HuH-7 (cell line): ENCODE measurements around the gene PCSK6.

ENCODE experiments used
- DNase-seq: peaks from one replicate; pipeline ENCODE4 v3.0.0; 2011; ENCODE audit warnings: low spot score

The PCSK6 gene

DNA sequence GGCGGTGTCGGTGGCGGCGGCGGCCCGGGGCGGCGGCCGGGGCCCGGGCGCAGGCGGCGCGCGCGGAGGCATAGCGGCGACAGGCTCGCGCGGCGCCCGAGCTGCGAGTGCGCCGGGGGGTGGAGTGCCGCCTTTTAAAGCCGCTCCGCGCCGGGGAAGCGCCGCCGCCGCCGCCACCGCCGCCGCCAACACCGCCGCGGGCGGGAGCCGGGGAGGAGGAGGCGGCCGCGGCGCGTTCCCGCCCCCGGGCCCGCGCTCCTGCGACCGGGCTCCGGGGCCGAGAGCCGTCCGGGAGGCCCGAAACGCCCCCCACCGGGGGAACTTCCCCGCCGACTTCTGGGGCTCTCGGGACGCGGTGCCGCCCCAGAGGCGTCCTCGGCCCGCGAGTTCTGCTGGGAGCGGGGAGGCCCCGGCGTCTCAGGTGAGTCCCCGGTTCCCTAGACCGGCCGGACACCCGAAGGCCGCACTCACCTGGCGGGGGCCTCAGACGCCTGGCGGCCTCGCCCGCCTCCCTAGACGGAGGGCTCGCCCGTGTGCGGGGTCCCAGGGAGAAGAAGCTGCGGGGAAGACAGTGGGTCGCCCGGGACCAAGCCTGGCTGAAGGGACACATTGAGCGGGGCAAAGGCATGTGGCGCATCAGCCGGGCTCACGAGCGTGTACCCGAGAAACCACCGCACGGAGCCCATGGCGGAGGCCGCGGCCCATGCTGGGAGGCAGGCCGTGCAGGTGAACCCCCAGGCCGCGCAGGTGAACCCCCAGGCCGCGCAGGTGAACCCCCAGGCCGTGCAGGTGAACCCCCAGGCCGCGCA, at the start of gene PCSK6:
Gene PCSK6, minus strand, starts transcription at position 109 of the 809 bp plus-strand sequence. Its CDS starts 37 bp downstream, at position 72.
- peak; percentile 74 for DNase-seq

DNA sequence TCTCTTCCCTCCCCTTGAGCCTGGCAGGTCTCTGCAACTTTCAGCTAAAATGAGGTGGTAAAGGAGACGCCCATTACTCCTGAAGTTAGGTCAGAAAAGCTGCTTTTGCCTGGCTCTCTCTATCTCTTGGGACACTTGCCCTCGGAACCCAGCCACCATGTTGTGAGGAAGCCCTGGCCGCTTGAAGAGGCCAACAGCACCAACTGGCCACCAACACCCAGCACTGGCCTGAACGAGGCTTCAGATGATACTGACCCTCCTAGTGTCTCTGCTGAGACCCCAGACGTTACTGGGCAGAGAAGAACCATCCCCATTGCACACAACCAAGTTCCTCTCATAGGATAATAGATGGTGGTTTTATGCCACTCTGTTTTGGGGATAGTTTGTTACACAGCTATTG, 49.5 kb upstream of the PCSK6 start:
- DNase-seq = no peak

DNA sequence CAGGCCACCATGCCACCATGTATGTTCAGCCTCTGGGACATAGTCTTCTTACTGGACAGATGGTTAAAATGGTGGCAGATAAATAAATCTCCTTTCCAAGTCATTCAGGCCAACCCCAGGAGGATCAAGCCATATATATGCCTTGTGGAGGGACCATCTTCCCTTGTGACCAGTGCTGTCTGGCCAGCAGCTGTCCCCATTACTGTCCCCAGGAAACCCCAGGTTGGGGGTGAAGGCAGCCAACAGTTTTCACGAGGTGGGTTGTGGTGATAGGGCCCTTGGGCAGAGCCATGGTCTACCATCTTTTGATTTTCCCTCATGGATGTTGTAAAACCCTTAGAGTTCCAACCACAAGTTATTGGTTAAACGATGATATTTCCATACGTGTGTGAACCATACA, 48.7 kb upstream of the PCSK6 start:
- DNase-seq = no peak

DNA sequence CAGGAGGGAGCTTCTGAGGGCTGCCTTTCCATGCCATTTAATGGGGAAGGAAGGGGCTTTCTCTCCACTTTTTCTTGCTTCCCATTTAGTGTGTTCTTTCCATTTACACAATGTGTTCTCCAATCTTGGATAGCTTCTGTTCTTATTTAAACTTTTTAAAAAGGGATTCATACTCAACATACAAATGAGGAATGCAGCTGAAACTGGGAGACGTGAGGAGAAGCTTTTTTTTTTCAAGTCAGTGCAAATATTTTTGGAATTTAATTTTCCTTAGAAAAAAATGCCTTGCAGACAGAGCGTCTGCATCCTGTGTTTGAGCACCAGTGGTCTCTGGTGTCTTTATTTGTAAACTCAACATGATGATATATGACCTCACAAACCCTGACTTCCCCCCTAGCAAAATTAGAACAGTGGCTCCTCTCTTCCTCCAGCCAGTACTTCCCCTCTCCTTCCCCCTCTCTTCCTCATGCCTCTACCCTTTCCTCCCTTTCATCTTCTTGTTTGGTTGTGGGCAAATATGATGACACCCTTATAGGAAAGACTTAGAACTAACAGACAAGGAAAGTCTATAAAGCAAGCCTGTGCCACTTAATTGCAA, 48.1 kb upstream of the PCSK6 start:
- DNase-seq = no peak

DNA sequence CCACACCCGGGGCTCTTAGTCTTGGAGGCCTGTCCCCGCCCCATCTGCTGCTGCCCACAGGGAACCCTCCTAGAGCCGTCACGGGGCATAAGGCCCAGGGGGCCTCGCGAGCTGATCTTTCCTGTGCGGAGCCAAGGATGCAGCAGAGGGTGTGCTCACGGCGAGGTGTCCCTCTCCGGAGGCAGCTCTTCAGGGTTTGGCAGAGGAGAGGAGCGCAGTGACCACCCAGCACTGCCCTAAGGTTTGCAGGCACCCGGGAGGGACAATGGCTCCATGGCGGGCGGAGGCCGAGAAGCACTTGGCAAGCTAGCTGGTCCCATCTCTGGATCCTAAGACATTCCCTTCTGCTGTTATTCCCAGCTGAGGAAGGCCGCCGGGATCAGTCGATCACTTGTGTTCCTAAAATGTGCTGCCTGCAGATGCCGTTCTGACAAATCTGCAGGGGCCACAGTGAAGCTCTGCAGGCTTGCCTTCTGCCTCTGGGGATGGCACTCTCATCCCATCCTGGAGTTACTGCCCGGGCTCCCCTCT, 47.4 kb upstream of the PCSK6 start:
- DNase-seq = no peak

DNA sequence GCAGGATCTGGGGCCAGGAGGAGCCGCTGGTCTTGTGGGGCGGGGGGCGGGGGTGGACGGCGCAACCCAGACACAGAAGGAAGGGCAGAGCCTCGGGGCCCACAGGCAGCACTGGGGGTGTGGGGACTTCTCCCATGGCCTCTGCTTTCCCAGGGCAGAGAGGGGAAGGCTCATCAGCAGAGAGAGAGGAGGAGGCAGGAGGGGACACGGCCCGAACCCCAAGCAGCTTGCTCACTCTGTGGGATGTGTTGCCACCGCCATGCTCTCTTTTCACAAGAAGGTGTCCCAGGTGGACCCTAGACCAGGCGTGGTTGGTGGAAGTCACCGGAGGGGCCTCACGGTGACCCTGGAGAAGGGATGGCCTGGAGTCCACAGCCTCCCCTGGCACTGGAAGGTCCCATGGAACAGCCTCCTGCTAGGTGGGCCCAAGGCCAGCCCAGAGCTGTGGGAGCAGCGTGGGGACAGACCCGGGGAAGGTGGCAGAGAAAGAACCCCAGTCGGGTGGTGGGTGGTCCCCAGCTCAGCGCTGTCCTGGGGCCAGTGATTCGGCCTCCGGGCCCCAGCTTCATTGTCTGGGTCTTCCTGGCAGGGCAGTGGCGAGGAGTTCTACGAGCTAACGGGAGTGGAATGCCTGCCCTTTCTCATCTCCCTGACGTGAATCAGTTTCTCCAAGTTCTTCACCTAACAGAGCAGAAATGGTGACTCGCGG, 46.8 kb upstream of the PCSK6 start:
- no peak for DNase-seq

DNA sequence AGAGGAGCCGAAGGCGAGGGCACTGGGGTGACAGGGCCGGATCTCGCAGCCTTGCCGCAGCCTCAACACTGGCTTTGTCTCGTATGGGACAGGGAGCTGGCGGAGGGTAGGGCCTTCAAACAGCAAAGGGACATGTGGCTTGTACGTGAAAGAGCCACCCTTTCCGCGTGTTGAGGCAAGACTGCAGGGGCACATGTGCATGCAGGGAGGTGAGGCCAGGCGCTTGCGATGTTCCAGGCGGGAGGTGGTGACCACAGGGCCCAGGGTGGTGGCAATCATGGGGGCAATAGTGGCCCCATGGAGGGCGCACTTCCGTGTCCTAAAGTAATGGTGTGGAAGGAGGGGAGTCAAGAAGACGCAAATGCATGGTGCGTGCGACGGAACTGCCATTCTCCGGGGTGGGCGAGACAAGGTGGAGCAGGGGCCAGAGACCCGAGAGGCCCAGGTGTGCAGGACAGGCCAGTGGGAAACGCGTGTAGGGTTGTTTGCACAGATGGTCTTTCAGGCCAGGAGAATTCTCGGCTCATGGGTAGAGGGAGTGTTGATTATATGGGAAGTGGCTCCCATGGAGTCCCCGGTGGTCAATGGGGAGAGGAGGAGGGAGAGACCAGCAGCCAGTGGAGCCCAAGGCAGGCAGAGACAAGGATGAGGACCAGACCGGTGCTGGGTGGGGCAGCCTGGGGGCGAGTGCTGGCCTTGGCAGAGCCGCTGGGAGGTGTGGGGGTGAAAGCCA, 45.8 kb upstream of the PCSK6 start:
- no peak for DNase-seq

DNA sequence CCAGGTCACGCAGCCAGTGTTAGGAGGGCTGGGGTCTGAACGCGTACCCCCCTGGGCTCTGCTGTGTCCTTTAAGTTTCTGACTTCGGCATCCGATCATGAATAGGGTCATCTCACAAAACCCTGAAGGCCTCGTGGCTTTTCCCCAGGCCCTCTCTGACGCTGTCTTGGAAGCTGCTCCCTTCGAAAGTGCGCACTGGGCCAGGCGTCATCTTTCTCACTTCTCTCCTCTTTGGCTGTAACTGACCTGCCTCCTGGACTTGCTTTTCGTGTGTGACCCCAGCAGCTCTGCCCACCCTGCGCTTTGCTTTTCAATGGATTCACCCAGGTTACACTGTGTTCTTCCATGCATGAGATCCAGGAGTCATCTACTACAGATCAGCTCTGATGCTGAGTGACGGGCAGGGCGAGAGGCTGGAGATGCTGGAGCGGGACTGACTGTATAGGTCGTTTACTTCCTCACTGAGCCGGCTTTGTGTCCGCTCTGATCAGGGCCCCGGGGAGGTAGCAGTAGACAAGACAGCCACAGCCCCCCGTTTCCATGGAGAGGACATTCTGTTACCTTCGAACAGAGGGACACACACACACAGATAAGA, 45.0 kb upstream of the PCSK6 start:
- DNase-seq = no peak

DNA sequence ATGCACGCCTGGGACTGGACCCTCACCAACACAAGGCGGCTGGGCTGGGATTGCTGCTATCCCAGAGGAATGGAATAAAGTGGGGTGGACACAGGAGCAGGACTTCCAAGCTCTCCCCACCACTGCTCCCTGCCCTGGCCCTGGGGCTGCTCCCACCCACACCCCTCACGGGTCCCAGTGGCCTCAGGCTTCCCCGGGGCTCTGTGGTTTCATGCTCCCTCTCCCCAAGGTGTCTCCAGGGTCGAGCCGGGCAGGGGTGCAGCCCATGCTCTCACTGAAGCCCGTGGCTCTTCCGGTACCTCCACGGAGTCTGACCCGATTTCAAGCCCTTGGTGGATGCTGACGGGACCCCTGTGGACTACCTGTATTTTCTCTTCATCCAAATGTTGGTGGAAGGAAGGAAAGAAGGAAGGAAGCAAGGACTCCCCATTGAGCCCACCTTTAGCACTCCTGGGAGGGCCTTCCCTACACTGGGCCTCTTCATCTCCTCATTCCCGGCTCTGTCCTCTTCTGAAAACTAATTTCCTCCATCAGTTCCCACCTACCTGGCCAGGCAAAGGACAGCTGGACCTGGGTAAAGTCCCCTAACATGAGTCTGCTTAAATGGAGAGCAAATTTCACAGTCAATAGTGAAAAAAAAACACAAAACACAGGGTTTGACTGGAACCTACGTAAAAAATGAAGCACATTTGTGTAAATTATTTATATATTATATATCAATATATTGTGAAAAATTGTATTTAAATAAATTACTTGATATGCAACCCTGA, 44.0 kb upstream of the PCSK6 start:
- DNase-seq = no peak

DNA sequence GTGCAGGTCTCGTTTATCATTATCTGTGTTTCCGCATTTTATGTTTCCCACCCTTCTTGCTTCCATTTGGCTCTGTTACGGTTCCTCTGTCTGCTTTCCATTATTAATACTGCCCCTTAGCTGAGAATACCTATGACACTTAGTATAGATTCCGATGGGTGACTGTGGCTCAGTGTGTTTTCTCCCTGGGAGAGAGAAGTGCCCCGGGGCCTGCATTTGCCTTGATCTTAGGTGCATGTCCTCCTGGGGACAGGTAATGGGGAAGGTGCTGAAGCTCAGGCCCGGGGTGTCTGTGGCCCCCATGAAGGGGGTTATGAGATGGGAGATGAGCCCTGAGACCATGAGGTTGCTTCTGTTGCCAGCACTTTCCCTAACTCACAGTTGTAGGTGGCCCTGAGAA, 43.4 kb upstream of the PCSK6 start:
- DNase-seq = no peak

DNA sequence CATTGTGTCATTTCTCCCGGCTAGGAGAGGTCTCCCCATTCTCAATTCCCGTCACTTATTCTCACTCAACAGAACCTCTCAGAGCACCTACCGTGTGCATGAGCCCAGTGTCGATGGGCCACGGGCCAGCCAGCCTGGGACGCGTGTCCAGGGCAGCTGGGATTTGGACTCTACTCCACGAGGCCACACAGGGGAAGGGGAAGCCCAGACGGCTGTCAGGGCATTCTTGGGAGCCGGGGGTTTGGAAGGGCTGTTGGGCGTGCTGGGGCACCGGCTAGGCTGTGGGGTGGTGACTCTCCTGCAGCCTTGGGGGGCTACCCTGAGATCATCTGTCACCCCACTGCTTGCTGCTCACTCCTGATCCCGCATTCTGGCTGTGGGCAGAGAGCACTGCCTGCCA, 41.7 kb upstream of the PCSK6 start:
- no peak for DNase-seq

DNA sequence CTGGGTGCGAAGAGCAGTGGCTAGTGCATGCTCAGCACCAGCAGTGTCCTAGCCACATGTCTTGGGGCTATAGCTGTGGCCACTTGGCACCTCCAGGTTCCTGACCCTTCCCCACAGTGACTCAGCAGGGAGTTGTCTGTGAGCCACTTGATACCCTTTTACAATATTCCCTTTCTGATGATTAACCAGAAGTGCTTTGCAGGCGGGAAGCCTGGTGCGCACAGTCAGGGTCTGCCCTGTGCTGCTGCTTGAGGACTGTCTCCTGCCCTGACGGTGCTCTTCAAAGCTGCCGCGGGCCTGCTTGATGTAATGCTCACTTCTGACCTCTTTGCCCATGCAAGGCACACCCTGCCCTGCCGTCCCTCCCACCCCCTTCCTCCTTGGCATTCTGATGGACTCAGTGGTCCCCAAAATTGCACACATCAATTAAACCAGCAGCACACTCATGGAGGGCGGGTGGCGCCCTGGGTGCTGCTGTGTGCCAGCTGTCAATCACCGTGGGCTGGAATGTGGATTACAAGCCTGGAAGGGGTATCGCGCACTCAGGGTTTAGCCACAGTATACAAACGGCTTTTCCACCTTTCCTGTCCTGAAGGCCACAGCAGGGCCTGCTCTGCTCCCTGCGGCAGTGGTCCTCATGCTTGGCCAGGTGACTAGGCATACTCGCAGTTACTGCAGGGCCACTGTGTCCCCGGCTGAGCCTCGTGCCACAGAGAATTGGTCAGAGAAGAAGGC, 40.9 kb upstream of the PCSK6 start:
- no peak for DNase-seq

DNA sequence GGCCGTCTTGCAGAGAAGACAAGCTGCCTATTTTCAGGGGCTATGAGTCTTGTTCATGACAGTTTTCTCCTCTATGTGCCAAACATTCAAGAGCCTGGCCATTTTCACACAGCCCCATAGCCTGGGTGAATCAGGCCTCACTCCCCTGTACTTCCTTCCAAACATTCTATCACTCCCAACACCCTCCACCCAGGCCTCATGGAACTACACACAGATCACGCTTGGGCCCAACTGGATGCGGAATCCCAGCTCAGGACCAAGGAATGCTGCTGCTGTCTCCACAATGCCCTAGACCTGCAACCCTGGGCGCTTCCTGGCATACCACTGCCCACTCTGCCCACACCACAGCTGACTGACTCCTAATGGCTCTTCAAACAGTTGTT, 39.4 kb upstream of the PCSK6 start:
- DNase-seq = no peak

DNA sequence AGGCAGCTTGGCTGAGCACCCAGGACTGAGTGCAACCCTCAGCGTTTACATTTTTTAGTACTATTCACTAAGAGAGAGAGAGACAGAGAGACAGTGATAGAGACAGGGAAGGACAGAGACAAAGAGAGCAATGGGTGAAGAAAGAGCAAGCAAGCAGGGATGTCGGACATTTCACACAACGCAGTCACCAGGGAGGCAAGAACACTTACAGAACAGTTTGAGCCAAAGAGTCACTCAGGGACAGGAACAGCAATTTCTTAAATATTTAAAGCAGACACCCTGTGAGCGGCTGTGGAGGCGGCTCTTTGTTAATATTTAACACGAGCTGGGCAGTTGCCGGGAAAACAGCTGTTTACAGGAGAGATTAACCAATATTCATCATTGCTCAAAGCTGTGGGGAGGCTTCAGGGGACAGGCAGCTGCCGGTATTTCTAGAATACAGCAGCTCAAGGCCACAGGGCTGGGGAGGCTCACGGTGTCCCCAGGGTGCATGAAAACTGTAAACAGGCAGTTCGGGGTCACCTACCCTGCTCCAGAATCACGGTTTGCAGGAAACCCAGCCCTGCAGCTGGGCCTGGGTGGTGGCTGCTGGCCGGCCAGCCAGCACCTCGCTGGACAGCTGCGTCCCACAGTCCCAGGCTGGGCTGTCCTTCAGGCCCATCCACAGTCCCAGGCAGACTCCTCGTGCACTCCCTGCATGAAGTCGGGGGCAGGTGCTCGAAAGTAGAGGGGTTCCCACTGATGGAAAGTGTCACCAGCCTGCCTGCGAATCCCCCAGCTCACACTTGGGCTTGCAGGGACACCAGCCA, 38.8 kb upstream of the PCSK6 start:
- peak; percentile 86 for DNase-seq

DNA sequence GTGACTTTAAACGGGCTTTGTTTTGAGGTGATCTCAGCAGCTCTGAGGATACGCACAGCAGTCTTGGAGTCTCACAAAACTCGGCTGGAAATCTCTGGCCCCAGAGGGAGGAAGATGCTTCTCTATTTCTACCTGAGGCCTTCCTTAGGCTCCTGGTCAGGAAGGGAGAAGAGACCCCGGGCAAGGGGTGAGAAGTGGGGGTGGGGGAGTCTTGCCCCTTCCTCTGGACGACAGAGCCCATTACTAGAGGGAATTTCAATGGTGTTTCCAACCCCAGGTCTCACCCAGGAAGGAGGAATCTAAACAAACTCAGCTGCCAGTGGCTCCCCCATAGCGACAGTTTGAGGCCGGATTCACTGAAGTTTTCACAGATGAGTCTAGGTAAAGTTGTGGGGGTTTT, 37.4 kb upstream of the PCSK6 start:
- DNase-seq = no peak

DNA sequence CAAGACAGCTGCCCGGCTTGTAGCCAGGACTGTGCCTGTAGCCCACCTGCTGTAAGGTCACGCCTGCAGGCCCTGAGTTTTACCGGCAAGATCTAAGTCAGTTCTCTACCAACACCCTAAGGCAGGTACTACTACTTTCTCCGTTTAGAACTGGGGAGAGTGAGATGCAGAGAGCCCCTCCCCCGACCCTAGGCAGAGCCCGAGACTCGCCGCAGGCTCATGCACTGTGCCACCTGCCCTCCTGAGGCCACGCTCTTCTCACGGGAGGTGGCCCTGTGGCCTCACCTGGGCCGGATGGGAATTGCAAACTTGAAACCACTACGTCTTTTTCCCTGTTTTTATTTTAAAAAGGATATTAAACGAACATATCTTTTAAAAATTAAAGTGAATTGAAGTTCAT, 36.9 kb upstream of the PCSK6 start:
- no peak for DNase-seq

DNA sequence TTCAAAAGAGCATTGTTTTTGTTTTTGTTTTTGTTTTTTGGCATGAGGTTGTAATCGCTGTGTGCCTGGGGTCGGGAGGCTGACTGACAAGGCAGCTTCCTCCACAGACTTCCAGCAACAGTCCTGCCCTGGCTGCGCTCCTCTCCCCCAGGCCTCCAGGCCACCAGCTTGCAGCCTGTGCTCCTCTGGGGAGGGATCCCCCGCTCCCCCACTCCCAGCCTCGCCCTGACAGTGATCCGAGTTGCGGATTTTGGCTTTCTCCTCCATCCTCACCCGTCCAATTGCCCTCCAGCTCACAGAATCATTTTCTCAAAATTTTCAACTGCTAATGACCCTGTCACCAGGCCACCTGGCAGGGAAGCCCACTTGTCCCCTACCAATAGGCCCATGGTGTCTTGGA, 36.5 kb upstream of the PCSK6 start:
- no peak for DNase-seq

DNA sequence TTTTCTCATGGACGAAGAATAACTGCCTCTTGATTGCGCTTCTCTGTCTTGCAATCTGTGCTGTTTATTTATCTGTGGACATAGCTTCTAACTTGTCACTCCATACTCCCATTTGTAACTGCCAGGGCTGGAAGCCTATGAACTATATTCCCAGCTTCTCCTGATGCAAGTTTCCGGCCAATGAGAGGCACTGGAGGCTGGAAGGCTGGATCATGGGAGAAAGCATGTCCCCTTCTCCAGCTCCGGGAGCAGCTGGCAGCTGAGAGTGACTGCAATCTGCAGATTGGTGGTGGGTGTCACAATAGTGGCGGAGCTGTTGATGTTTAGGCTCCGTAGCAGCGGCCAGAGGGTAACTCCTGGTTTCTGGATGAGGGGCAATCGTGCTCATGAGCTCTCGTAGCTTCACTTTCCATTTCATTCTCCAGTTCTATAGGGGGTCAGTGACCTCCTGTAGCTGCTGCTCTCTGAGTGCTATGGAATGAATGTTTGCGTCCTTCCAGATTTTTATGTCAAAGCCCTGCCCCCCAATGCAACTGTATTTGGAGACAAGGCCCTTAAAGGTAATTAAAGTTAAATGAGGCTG, 35.7 kb upstream of the PCSK6 start:
- no peak for DNase-seq

DNA sequence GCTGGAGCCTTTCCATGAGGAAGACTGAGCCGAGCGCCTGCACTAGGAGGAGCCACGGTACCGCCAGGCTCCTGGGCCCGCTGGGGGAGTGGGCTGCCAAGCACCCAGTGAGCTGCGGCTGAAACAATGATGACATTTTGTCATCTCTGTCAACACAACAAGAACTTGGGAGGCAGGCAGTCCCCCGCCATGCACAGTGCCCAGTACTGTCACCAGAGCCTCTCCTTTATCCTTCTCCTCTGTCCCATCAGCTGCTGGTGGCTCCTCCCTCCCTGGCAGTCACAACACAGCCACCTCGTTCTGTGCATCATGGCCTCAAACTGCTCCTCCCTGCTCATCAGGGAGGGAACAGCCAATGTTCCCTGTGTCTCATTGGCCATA, 34.0 kb upstream of the PCSK6 start:
- DNase-seq = no peak
